ENCODE measurements around the gene ZFPM1.

Gene ZFPM1

GRCh38 chr16:88582912-88583575 lies 130.0 kb downstream of the ZFPM1 start:
- H3K79me1 ChIP-seq (ENCODE audit: low read depth, low read length), result peaks cover 29% of the 10 kb centered on the region
- H3K27ac ChIP-seq (replicated peaks; ENCODE audit: low read length), result no peak overlapping the region
- H3K9me3 ChIP-seq (replicated peaks in 1 of 2; ENCODE audit: control insufficient read depth in 2 of 2, insufficient read depth in 1 of 2, low read depth in 1 of 2, low read length in 2 of 2), result no peaks in the 10 kb centered on the region
- no peak overlapping the region for H3K4me2 ChIP-seq (ENCODE audit: insufficient read depth, low read length, poor library complexity, severe bottlenecking)
- WGBS, 2 donors (ENCODE audit: extremely low coverage in 2 of 2, insufficient read length in 2 of 2, insufficient replicate concordance in 1 of 2), result no CpG with 5 or more reads among the region's 14 CpGs
- no peak overlapping the region for H3K4ac ChIP-seq (ENCODE audit: low read length)
- no peak overlapping the region for H2BK12ac ChIP-seq (ENCODE audit: low read length)
- H3K27me3 ChIP-seq (ENCODE audit: control insufficient read depth in 3 of 3, insufficient read depth in 3 of 3, low read depth in 1 of 3, low read length in 3 of 3), result no peaks in the 10 kb centered on the region
- H2BK5ac ChIP-seq (ENCODE audit: low read length), result no peak overlapping the region
- H2AK5ac ChIP-seq (ENCODE audit: low read depth, low read length), result no peak overlapping the region
- no peak overlapping the region for H3K23ac ChIP-seq (ENCODE audit: low read depth, low read length, poor library complexity)
- H3K36me3 ChIP-seq (replicated peaks in 1 of 2; ENCODE audit: control insufficient read depth in 2 of 2, insufficient read depth in 2 of 2, low read length in 2 of 2), result peaks cover 56 to 97% of the 10 kb centered on the region in 2 donors
- no peak overlapping the region for H3K18ac ChIP-seq (ENCODE audit: low read length)
- H2BK15ac ChIP-seq (ENCODE audit: low read length), result no peak overlapping the region
- no peak overlapping the region for H3K9ac ChIP-seq (ENCODE audit: low read depth, low read length, poor library complexity)
- no peak for DNase-seq (ENCODE audit: low spot score)
- H4K91ac ChIP-seq (ENCODE audit: low read depth, low read length, poor library complexity), result no peak overlapping the region
- H2BK120ac ChIP-seq (ENCODE audit: low read depth, low read length), result no peak overlapping the region
- no peak overlapping the region for H2AFZ ChIP-seq (ENCODE audit: low read length)
- no peak overlapping the region for H3K4me3 ChIP-seq (ENCODE audit: low read length in 2 of 2)
- H3K14ac ChIP-seq (ENCODE audit: low read length), result no peak overlapping the region
- H4K8ac ChIP-seq (ENCODE audit: low read depth, low read length), result no peak overlapping the region
- no peaks in the 10 kb centered on the region for H3K4me1 ChIP-seq (ENCODE audit: control insufficient read depth in 2 of 2, insufficient read depth in 1 of 2, low read depth in 1 of 2, low read length in 2 of 2)

- no peak overlapping the region for H3K23ac ChIP-seq (ENCODE audit: low read depth, low read length, poor library complexity)
- no peak overlapping the region for H4K8ac ChIP-seq (ENCODE audit: low read depth, low read length)
- no peak overlapping the region for H3K4me3 ChIP-seq (ENCODE audit: low read length in 2 of 2)
- peaks cover 27% of the 10 kb centered on the region for H3K79me1 ChIP-seq (ENCODE audit: low read depth, low read length)
- H3K27me3 ChIP-seq (ENCODE audit: control insufficient read depth in 3 of 3, insufficient read depth in 3 of 3, low read depth in 1 of 3, low read length in 3 of 3), result peaks cover 0 to 1% (median 0%) of the 10 kb centered on the region in 3 experiments
- no peak overlapping the region for H2BK15ac ChIP-seq (ENCODE audit: low read length)
- no peak overlapping the region for H2BK5ac ChIP-seq (ENCODE audit: low read length)
- H3K4me1 ChIP-seq (ENCODE audit: control insufficient read depth in 2 of 2, insufficient read depth in 1 of 2, low read depth in 1 of 2, low read length in 2 of 2), result no peaks in the 10 kb centered on the region
- no peak overlapping the region for H2BK120ac ChIP-seq (ENCODE audit: low read depth, low read length)
- no peak overlapping the region for H3K14ac ChIP-seq (ENCODE audit: low read length)
- no CpG with 5 or more reads among the region's 6 CpGs for WGBS, 2 donors (ENCODE audit: extremely low coverage in 2 of 2, insufficient read length in 2 of 2, insufficient replicate concordance in 1 of 2)
- no peak overlapping the region for H2AFZ ChIP-seq (ENCODE audit: low read length)
- no peak overlapping the region for H3K18ac ChIP-seq (ENCODE audit: low read length)
- no peak overlapping the region for H3K4ac ChIP-seq (ENCODE audit: low read length)
- H2AK5ac ChIP-seq (ENCODE audit: low read depth, low read length), result no peak overlapping the region
- H4K91ac ChIP-seq (ENCODE audit: low read depth, low read length, poor library complexity), result no peak overlapping the region
- H3K9me3 ChIP-seq (replicated peaks in 1 of 2; ENCODE audit: control insufficient read depth in 2 of 2, insufficient read depth in 1 of 2, low read depth in 1 of 2, low read length in 2 of 2), result no peaks in the 10 kb centered on the region
- DNase-seq (ENCODE audit: low spot score), result no peak
- H2BK12ac ChIP-seq (ENCODE audit: low read length), result no peak overlapping the region
- H3K9ac ChIP-seq (ENCODE audit: low read depth, low read length, poor library complexity), result no peak overlapping the region
- no peak overlapping the region for H3K27ac ChIP-seq (replicated peaks; ENCODE audit: low read length)
- H3K36me3 ChIP-seq (replicated peaks in 1 of 2; ENCODE audit: control insufficient read depth in 2 of 2, insufficient read depth in 2 of 2, low read length in 2 of 2), result peaks cover 54 to 97% of the 10 kb centered on the region in 2 donors
- no peak overlapping the region for H3K4me2 ChIP-seq (ENCODE audit: insufficient read depth, low read length, poor library complexity, severe bottlenecking)
Observed at GRCh38 chr16:88584676-88585075, 131.6 kb downstream of the ZFPM1 start.

GRCh38 chr16:88585269-88585668 lies 132.2 kb downstream of the ZFPM1 start:
- H3K36me3 ChIP-seq (replicated peaks in 1 of 2; ENCODE audit: control insufficient read depth in 2 of 2, insufficient read depth in 2 of 2, low read length in 2 of 2), result peaks cover 53 to 97% of the 10 kb centered on the region in 2 donors
- H3K9me3 ChIP-seq (replicated peaks in 1 of 2; ENCODE audit: control insufficient read depth in 2 of 2, insufficient read depth in 1 of 2, low read depth in 1 of 2, low read length in 2 of 2), result no peaks in the 10 kb centered on the region
- no peak overlapping the region for H4K91ac ChIP-seq (ENCODE audit: low read depth, low read length, poor library complexity)
- H3K79me1 ChIP-seq (ENCODE audit: low read depth, low read length), result peaks cover 23% of the 10 kb centered on the region
- no peak overlapping the region for H3K4me2 ChIP-seq (ENCODE audit: insufficient read depth, low read length, poor library complexity, severe bottlenecking)
- no peak overlapping the region for H2AFZ ChIP-seq (ENCODE audit: low read length)
- no peaks in the 10 kb centered on the region for H3K4me1 ChIP-seq (ENCODE audit: control insufficient read depth in 2 of 2, insufficient read depth in 1 of 2, low read depth in 1 of 2, low read length in 2 of 2)
- H3K9ac ChIP-seq (ENCODE audit: low read depth, low read length, poor library complexity), result no peak overlapping the region
- H3K4ac ChIP-seq (ENCODE audit: low read length), result no peak overlapping the region
- no peak overlapping the region for H4K8ac ChIP-seq (ENCODE audit: low read depth, low read length)
- H3K27me3 ChIP-seq (ENCODE audit: control insufficient read depth in 3 of 3, insufficient read depth in 3 of 3, low read depth in 1 of 3, low read length in 3 of 3), result peaks cover 0 to 1% (median 0%) of the 10 kb centered on the region in 3 experiments
- DNase-seq (ENCODE audit: low spot score), result no peak
- no peak overlapping the region for H3K27ac ChIP-seq (replicated peaks; ENCODE audit: low read length)
- WGBS, 2 donors (ENCODE audit: extremely low coverage in 2 of 2, insufficient read length in 2 of 2, insufficient replicate concordance in 1 of 2), result no CpG with 5 or more reads among the region's 8 CpGs
- H3K14ac ChIP-seq (ENCODE audit: low read length), result no peak overlapping the region
- no peak overlapping the region for H2BK5ac ChIP-seq (ENCODE audit: low read length)
- no peak overlapping the region for H3K4me3 ChIP-seq (ENCODE audit: low read length in 2 of 2)
- H3K23ac ChIP-seq (ENCODE audit: low read depth, low read length, poor library complexity), result peak overlapping the region; percentile 80
- no peak overlapping the region for H2AK5ac ChIP-seq (ENCODE audit: low read depth, low read length)
- no peak overlapping the region for H2BK120ac ChIP-seq (ENCODE audit: low read depth, low read length)
- H2BK15ac ChIP-seq (ENCODE audit: low read length), result no peak overlapping the region
- no peak overlapping the region for H2BK12ac ChIP-seq (ENCODE audit: low read length)
- H3K18ac ChIP-seq (ENCODE audit: low read length), result no peak overlapping the region

GRCh38 chr16:88585927-88586581 lies 133.0 kb downstream of the ZFPM1 start:
- Histone ChIP-seq H2BK15ac (ENCODE audit: low read length) (no peak overlapping the region), H4K8ac (ENCODE audit: low read depth, low read length) (no peak overlapping the region), H3K4ac (ENCODE audit: low read length) (no peak overlapping the region), H3K4me2 (ENCODE audit: insufficient read depth, low read length, poor library complexity, severe bottlenecking) (no peak overlapping the region), H3K9ac (ENCODE audit: low read depth, low read length, poor library complexity) (no peak overlapping the region), H3K4me1 (ENCODE audit: control insufficient read depth in 2 of 2, insufficient read depth in 1 of 2, low read depth in 1 of 2, low read length in 2 of 2) (no peaks in the 10 kb centered on the region), H3K27me3 (ENCODE audit: control insufficient read depth in 3 of 3, insufficient read depth in 3 of 3, low read depth in 1 of 3, low read length in 3 of 3) (peaks cover 0 to 1% (median 0%) of the 10 kb centered on the region in 3 experiments), H3K27ac (replicated peaks; ENCODE audit: low read length) (no peak overlapping the region), H3K14ac (ENCODE audit: low read length) (no peak overlapping the region), H2AFZ (ENCODE audit: low read length) (no peak overlapping the region), H3K4me3 (ENCODE audit: low read length in 2 of 2) (no peak overlapping the region), H2BK120ac (ENCODE audit: low read depth, low read length) (no peak overlapping the region), H3K79me1 (ENCODE audit: low read depth, low read length) (peaks cover 18% of the 10 kb centered on the region), H3K23ac (ENCODE audit: low read depth, low read length, poor library complexity) (peak overlapping the region; percentile 80), H3K18ac (ENCODE audit: low read length) (no peak overlapping the region), H3K36me3 (replicated peaks in 1 of 2; ENCODE audit: control insufficient read depth in 2 of 2, insufficient read depth in 2 of 2, low read length in 2 of 2) (peaks cover 48 to 96% of the 10 kb centered on the region in 2 donors), H2BK12ac (ENCODE audit: low read length) (no peak overlapping the region), H2AK5ac (ENCODE audit: low read depth, low read length) (no peak overlapping the region), H4K91ac (ENCODE audit: low read depth, low read length, poor library complexity) (no peak overlapping the region), H2BK5ac (ENCODE audit: low read length) (no peak overlapping the region), H3K9me3 (replicated peaks in 1 of 2; ENCODE audit: control insufficient read depth in 2 of 2, insufficient read depth in 1 of 2, low read depth in 1 of 2, low read length in 2 of 2) (no peaks in the 10 kb centered on the region)
- no CpG with 5 or more reads among the region's 13 CpGs for WGBS, 2 donors (ENCODE audit: extremely low coverage in 2 of 2, insufficient read length in 2 of 2, insufficient replicate concordance in 1 of 2)
- DNase-seq (ENCODE audit: low spot score), result no peak
